PC-3 (cell line): ENCODE data around the gene RNF34. TPM values are rescaled to one million over a fixed set of nuclear protein-coding genes. Genes with fewer than 3 reads are reported as not detected.

Experiments used
- ATAC-seq: fragments of 200-7000 bp; cut with Tn5 transposase; 2 replicates; pipeline ENCODE4 v1.9.1; 2020; ENCODE audit warnings: mild to moderate bottlenecking, moderate library complexity
- BruUV-seq: library from RNA; stranded (reverse); fragments of 400-500 nt; replicated peaks from 2 replicates; lab custom pipeline; 2021; lab: Mats Ljungman, UMichigan
- CTCF ChIA-PET: fragments of 300-600 bp; sonication (Branson Sonifier 250); formaldehyde crosslinking; loops from one replicate; lab custom pipeline; 2022; ENCODE audit warnings: antibody characterized with exemption; lab: Charles Lee
- POLR2A ChIA-PET: fragments of 300-600 bp; sonication (Branson Sonifier 250); formaldehyde crosslinking; loops from one replicate; lab custom pipeline; 2022; ENCODE audit warnings: antibody characterized with exemption; ENCODE audit not compliant: unreplicated experiment; lab: Charles Lee
- DNase-seq: peaks from one replicate; pipeline ENCODE4 v3.0.0-alpha.2; 2015
- H2AFZ ChIP-seq: fragments of 300-600 bp; sonication (generic); 2 replicates; pipeline ENCODE4 v1.6.0; 2016; ENCODE audit warnings: antibody characterized with exemption, low read length
- H3F3A ChIP-seq: fragments of 300-600 bp; sonication (generic); one replicate; pipeline ENCODE4 v1.6.0; 2017; ENCODE audit warnings: antibody characterized with exemption, low read length, control low read depth, mild to moderate bottlenecking; ENCODE audit not compliant: unreplicated experiment
- H3K27ac ChIP-seq: fragments of 300-600 bp; sonication (generic); 2 replicates; pipeline ENCODE4 v1.5.1; 2016; ENCODE audit warnings: mild to moderate bottlenecking, low read length
- H3K27me3 ChIP-seq: fragments of 300-600 bp; sonication (generic); 2 replicates; pipeline ENCODE4 v1.6.1; 2016; ENCODE audit warnings: low read length, mixed read lengths
- H3K36me3 ChIP-seq: fragments of 300-600 bp; sonication (generic); 2 replicates; pipeline ENCODE4 v1.6.1; 2016; ENCODE audit warnings: low read depth, mixed run types, low read length, mixed read lengths
- H3K4me1 ChIP-seq: fragments of 300-600 bp; sonication (generic); 2 replicates; pipeline ENCODE4 v1.5.1; 2016; ENCODE audit warnings: low read length; ENCODE audit not compliant: insufficient read depth
- H3K4me2 ChIP-seq: fragments of 300-600 bp; sonication (generic); 2 replicates; pipeline ENCODE4 v1.6.0; 2016; ENCODE audit warnings: low read length
- H3K4me3 ChIP-seq: fragments of 300-600 bp; sonication (generic); 2 replicates; pipeline ENCODE4 v1.5.1; 2016; ENCODE audit warnings: mild to moderate bottlenecking, low read length, mixed read lengths
- H3K79me2 ChIP-seq: fragments of 300-600 bp; sonication (generic); 2 replicates; pipeline ENCODE4 v1.6.1; 2017; ENCODE audit warnings: low read length, mixed read lengths
- H3K9ac ChIP-seq: fragments of 300-600 bp; sonication (generic); 2 replicates; pipeline ENCODE4 v1.6.0; 2016; ENCODE audit warnings: mild to moderate bottlenecking, low read length
- H3K9me2 ChIP-seq: fragments of 300-600 bp; sonication (generic); replicated peaks from 2 replicates; pipeline ENCODE4 v1.6.1; 2016; ENCODE audit warnings: mixed run types, low read length, mixed read lengths
- H3K9me3 ChIP-seq: fragments of 300-600 bp; sonication (generic); 2 replicates; pipeline ENCODE4 v1.6.1; 2016; ENCODE audit warnings: low read length, mixed read lengths
- H4K20me1 ChIP-seq: fragments of 300-600 bp; sonication (generic); 2 replicates; pipeline ENCODE4 v1.6.1; 2016; ENCODE audit warnings: low read length, mixed read lengths
- CTCF ChIP-seq: fragments of 300-600 bp; sonication (generic); conservative IDR thresholded peaks from 2 replicates; pipeline ENCODE4 v1.5.1; 2017; ENCODE audit warnings: antibody characterized with exemption, low read depth, mild to moderate bottlenecking, low read length
- EZH2 ChIP-seq: fragments of 300-600 bp; sonication (generic); IDR thresholded peaks from one replicate; pipeline ENCODE4 v1.6.1; 2017; ENCODE audit warnings: antibody characterized with exemption, mild to moderate bottlenecking, low read length; ENCODE audit not compliant: unreplicated experiment
- EZH2phosphoT487 ChIP-seq: fragments of 300-600 bp; sonication (generic); IDR thresholded peaks from 2 replicates; pipeline ENCODE4 v1.6.1; 2018; ENCODE audit warnings: mild to moderate bottlenecking, antibody characterized with exemption, low read length, borderline replicate concordance
- intact Hi-C: fragments of 100-400 bp; cut with micrococcal nuclease; formaldehyde crosslinking; loops from 2 replicates; pipeline ENCODE4 v1.9.0; 2023
- total RNA-seq: library from RNA; depleted of rRNA; stranded (reverse); fragments of >200 nt; gene quantifications from 2 replicates; pipeline ENCODE4 v1.2.3, GENCODE V29; 2014

RNF34 gene
- total RNA-seq, 1 experiment from 2014 or later = 88.2 TPM

DNA sequence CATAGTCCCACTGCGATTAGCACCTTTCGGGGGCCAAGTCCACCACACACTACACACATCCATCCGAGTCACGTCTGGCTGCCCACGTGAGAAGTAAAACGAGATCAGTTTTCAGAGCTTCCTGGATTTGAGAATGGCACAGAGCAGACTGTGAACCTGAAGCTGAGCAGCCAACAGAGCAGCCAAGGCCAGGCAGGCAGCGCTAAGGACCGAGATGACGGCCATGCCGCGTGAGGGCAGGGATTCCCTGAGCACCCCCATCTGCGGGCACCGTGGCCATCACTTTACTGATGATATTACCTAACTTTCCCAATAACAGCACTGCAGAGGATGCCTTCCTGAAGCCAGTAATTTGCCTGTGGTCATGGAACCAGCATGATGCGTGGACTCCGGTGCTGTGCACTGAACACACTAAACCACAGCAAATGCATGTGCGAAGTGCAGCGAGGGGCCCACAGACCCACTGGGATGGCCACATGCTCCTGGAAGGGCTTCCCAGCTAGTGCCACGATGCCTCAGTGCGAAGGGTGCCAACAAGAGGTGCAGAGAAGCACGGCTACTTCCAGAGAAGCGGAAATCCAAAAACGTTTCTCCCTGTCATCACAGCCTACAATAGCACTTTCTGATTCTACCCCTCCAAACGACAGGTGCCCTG is 56.0 kb downstream of the RNF34 start:
- intact Hi-C loops = no loop called here
- H4K20me1 ChIP-seq = no peaks in the 10 kb centered on the region
- ATAC-seq = no peak
- H3K4me2 ChIP-seq = no peak overlapping the region
- DNase-seq = no peak
- H3K9me2 ChIP-seq = no peaks in the 10 kb centered on the region
- H3K4me1 ChIP-seq = no peaks in the 10 kb centered on the region
- no peak overlapping the region for H2AFZ ChIP-seq
- BruUV-seq = no TSS peak
- H3K9me3 ChIP-seq = no peaks in the 10 kb centered on the region
- H3F3A ChIP-seq = no peaks in the 10 kb centered on the region
- peaks cover 71% of the 10 kb centered on the region for H3K79me2 ChIP-seq
- ChIA-PET POLR2A (no interaction called here), CTCF (no interaction called here)
- no peak overlapping the region for H3K9ac ChIP-seq
- no peak overlapping the region for H3K4me3 ChIP-seq
- H3K27ac ChIP-seq = no peak overlapping the region
- TF ChIP-seq EZH2 (no peak), CTCF (no peak), EZH2phosphoT487 (no peak)
- H3K27me3 ChIP-seq = no peaks in the 10 kb centered on the region
- peaks cover 7% of the 10 kb centered on the region; the same call in 1 of the 2 replicates for H3K36me3 ChIP-seq

GRCh38 chr12:121456551-121456950 is 56.6 kb downstream of the RNF34 start:
- Histone ChIP-seq H3K4me3 (no peak overlapping the region), H4K20me1 (no peaks in the 10 kb centered on the region), H3K79me2 (peaks cover 78% of the 10 kb centered on the region), H3F3A (no peaks in the 10 kb centered on the region), H2AFZ (no peak overlapping the region), H3K9me3 (no peaks in the 10 kb centered on the region), H3K27me3 (no peaks in the 10 kb centered on the region), H3K36me3 (peaks cover 7% of the 10 kb centered on the region; the same call in 1 of the 2 replicates), H3K9ac (no peak overlapping the region), H3K9me2 (no peaks in the 10 kb centered on the region), H3K4me2 (no peak overlapping the region), H3K27ac (no peak overlapping the region), H3K4me1 (no peaks in the 10 kb centered on the region)
- no peak for DNase-seq
- CTCF ChIA-PET = no interaction called here
- no peak for TF ChIP-seq EZH2phosphoT487
- TF ChIP-seq EZH2 = no peak
- TF ChIP-seq CTCF = no peak
- no TSS peak for BruUV-seq
- POLR2A ChIA-PET = interaction anchor here (0.6 kb wide), 1 partner anchor 37 kb away, joined by 4 read pairs; no protein-coding TSS in a partner anchor
- no peak for ATAC-seq
- intact Hi-C loops = no loop called here

DNA sequence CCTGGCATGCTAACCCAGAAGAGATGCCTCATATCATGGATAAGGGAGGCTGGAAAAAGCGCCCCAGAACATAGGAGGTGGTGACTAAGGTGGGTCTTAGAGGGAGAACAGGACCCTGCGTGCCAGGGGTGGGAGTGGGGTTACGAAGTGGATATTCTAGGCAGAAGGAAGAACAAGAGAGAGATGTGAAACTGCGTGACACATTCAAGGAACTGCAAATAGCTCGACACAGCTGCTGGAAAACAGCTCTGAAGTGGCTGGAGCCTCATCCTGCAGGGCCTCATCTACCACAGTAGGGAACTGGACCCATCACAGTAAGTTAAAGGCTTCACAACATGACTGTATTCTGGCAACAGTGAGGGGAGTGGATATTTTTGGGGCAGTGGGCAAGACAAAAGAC is 61.1 kb downstream of the RNF34 start:
- H3K27me3 ChIP-seq = no peaks in the 10 kb centered on the region
- no peak overlapping the region for H2AFZ ChIP-seq
- DNase-seq = no peak
- no peak overlapping the region for H3K27ac ChIP-seq
- ATAC-seq = no peak
- no peaks in the 10 kb centered on the region for H3K9me3 ChIP-seq
- H3K79me2 ChIP-seq = peaks cover 99% of the 10 kb centered on the region
- H3K9me2 ChIP-seq = no peaks in the 10 kb centered on the region
- no peak overlapping the region for H3K4me3 ChIP-seq
- TF ChIP-seq EZH2phosphoT487 = no peak
- TF ChIP-seq EZH2 = no peak
- no peak for TF ChIP-seq CTCF
- intact Hi-C loops = no loop called here
- CTCF ChIA-PET = no interaction called here
- BruUV-seq = no TSS peak
- POLR2A ChIA-PET = no interaction called here
- no peaks in the 10 kb centered on the region for H3F3A ChIP-seq
- peaks cover 14% of the 10 kb centered on the region for H4K20me1 ChIP-seq
- H3K9ac ChIP-seq = no peak overlapping the region
- H3K4me2 ChIP-seq = no peak overlapping the region
- no peaks in the 10 kb centered on the region for H3K36me3 ChIP-seq
- H3K4me1 ChIP-seq = peaks cover 7% of the 10 kb centered on the region
